NCI-H1048 (cell line): Measurements from ENCODE around the gene SLC1A7.

Experiments
- DNase-seq: peaks from one replicate; lab custom pipeline; 2025; lab: John Stamatoyannopoulos, UW

The SLC1A7 gene

GRCh38 chr1:53076721-53077598 lies 65.5 kb downstream of the SLC1A7 start:
- no peak for DNase-seq

- DNase-seq, result no peak
These were observed 66.3 kb downstream of the SLC1A7 start for GRCh38 chr1:53076165-53076564.

- no peak for DNase-seq
These were observed 66.7 kb downstream of the SLC1A7 start for GRCh38 chr1:53075761-53076163.

GRCh38 chr1:53075206-53075605 lies 67.2 kb downstream of the SLC1A7 start:
- no peak for DNase-seq

GRCh38 chr1:53074313-53075154 lies 67.9 kb downstream of the SLC1A7 start:
- DNase-seq, result no peak

- DNase-seq, result no peak
These were observed 68.5 kb downstream of the SLC1A7 start for GRCh38 chr1:53073868-53074311.

- DNase-seq, result no peak
These were observed 69.2 kb downstream of the SLC1A7 start for GRCh38 chr1:53073287-53073686.

- no peak for DNase-seq
These were observed 70.5 kb downstream of the SLC1A7 start for GRCh38 chr1:53071915-53072314.

GRCh38 chr1:53071167-53071865 lies 71.1 kb downstream of the SLC1A7 start:
- DNase-seq, result no peak

- DNase-seq, result no peak
These were observed 71.8 kb downstream of the SLC1A7 start for GRCh38 chr1:53070621-53071020.

GRCh38 chr1:53069663-53070327 lies 72.6 kb downstream of the SLC1A7 start:
- no peak for DNase-seq

- DNase-seq, result no peak
These were observed 73.2 kb downstream of the SLC1A7 start for GRCh38 chr1:53069265-53069662.

GRCh38 chr1:53068314-53069099 lies 73.9 kb downstream of the SLC1A7 start:
- no peak for DNase-seq

GRCh38 chr1:53067886-53068285 lies 74.6 kb downstream of the SLC1A7 start:
- no peak for DNase-seq

- DNase-seq, result no peak
These were observed 75.3 kb downstream of the SLC1A7 start for GRCh38 chr1:53066891-53067738.

GRCh38 chr1:53066488-53066887 lies 76.0 kb downstream of the SLC1A7 start:
- no peak for DNase-seq

- DNase-seq, result no peak
These were observed 77.0 kb downstream of the SLC1A7 start for GRCh38 chr1:53065391-53065790.

- no peak for DNase-seq
These were observed 78.5 kb downstream of the SLC1A7 start for GRCh38 chr1:53063744-53064515.
